Measurements from ENCODE around the gene FBXW12. TPM values are rescaled to one million over a fixed set of nuclear protein-coding genes. Genes with fewer than 3 reads are reported as not detected.

Gene FBXW12
- total and polyA plus RNA-seq, 2 donors (not counting 3 experiments of a cell fraction or from before 2014, with no cell fraction given): not detected

DNA sequence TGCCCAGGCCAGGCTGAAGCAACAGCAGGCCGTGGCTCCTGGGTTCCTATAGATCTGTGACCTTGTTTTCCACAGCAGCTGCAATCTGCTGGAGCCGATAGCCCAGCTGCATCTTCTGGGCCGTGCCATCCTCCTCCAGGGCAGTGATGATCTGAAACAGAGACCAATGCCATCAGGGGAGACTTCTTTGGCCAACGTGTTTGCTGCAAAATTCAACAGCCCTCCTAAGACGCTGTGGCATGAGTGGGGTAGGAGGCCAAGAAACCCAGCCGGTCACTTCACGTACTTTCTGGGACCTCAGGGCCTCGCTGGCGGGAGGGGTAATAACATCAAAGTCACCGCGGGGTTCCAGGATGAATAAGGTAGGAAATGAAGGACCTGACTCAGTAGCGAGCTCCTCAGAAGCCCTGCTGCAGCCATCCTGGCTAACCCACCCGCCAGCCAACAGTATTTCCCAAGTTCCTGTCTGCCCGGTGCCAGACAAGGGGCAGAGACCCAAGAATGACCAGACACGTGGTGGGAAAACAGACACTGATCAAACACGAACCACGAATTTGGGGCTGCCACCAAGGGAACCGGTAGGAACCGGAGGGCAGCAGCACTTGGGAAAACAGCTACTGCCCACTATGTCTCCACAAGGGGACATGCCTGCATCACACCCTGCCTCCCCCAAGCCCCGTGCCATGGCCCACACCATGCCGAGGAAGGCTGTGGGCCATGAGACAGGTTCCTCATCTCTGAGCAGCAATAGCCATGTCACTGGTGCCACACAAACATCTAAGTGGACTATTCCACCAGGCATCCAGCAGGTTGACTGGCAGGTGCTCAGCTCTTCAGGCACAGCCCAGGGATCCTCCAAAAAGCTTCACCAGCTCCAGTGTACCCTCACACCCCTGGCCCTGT lies 32.7 kb downstream of the FBXW12 start:
- Histone ChIP-seq H4K20me1 (replicated peaks; ENCODE audit: control insufficient read depth, extremely low read depth, insufficient read depth, low read length) (no peaks in the 10 kb centered on the region), H3K4me3 (replicated peaks in 1 of 3; ENCODE audit: insufficient read depth in 1 of 3, low read depth in 1 of 3, low read length in 3 of 3) (no peak overlapping the region), H3K9ac (replicated peaks; ENCODE audit: extremely low read depth, insufficient read depth, low read length) (no peak overlapping the region), H2AFZ (ENCODE audit: low read depth, low read length) (no peak overlapping the region), H3K27ac (ENCODE audit: insufficient read depth, low read depth, low read length) (no peak overlapping the region), H3K79me2 (ENCODE audit: control insufficient read depth, insufficient read depth, low read length) (no peaks in the 10 kb centered on the region), H3K9me3 (replicated peaks; ENCODE audit: control insufficient read depth, insufficient read depth, low read length) (no peaks in the 10 kb centered on the region), H3K36me3 (ENCODE audit: control insufficient read depth in 2 of 2, extremely low read depth in 1 of 2, insufficient read depth in 2 of 2, low read length in 2 of 2) (peaks cover 0 to 18% of the 10 kb centered on the region in 2 experiments), H3K9me1 (replicated peaks; ENCODE audit: control insufficient read depth, extremely low read depth, insufficient read depth, low read length) (no peaks in the 10 kb centered on the region), H3K4me2 (ENCODE audit: insufficient read depth, low read length) (no peak overlapping the region), H3K4me1 (ENCODE audit: control insufficient read depth, extremely low read depth, insufficient read depth, low read length) (peaks cover 10% of the 10 kb centered on the region), H3K27me3 (ENCODE audit: control insufficient read depth in 2 of 2, insufficient read depth in 2 of 2, low read length in 2 of 2) (no peaks in the 10 kb centered on the region)
- no TSS peak for BruUV-seq (replicated peaks)
- CTCF ChIA-PET: interaction anchor here (12.6 kb wide), 1 partner anchor 32 kb away, joined by 716 read pairs; no protein-coding TSS in a partner anchor
- intact Hi-C loops (cut with micrococcal nuclease): no loop called here
- dilution Hi-C loops (cut with MboI; ENCODE audit: extremely low pct_ligation_motif_present, low sequenced_read_pairs): no loop called here
- FAIRE-seq: peak; percentile 12
- TF ChIP-seq POLR2AphosphoS5 (IDR thresholded peaks at IDR 0.05; ENCODE audit: insufficient read depth, low read depth, low read length) (no peak), GATA2 (IDR thresholded peaks at IDR 0.05; ENCODE audit: insufficient read depth, insufficient read length, low read depth, low read length) (no peak), MYC (IDR thresholded peaks at IDR 0.05; ENCODE audit: low read depth, low read length) (no peak), CTCF (IDR thresholded peaks at IDR 0.05; ENCODE audit: extremely low read depth in 1 of 2, insufficient read depth in 1 of 2, low read depth in 1 of 2, low read length in 2 of 2) (no peak), MAX (IDR thresholded peaks at IDR 0.05; ENCODE audit: insufficient read depth, insufficient read length) (no peak), POLR2A (IDR thresholded peaks at IDR 0.05; ENCODE audit: low read depth, low read length) (no peak), JUN (IDR thresholded peaks at IDR 0.05; ENCODE audit: borderline replicate concordance, insufficient read depth, insufficient read length, low read depth) (no peak)
- POLR2A ChIA-PET: no interaction called here
- DNase-seq (ENCODE audit: low read depth, low spot score): no peak
